ENCODE data around the gene TBCK. TPM values are rescaled to one million over a fixed set of nuclear protein-coding genes. Genes with fewer than 3 reads are reported as not detected.

Gene TBCK
- total and polyA plus RNA-seq, 2 of the 8 experiments (the other 6 are each of a cell fraction or from before 2014, with no cell fraction given) = 10.2 to 18.7 TPM

- no peak for DNase-seq (ENCODE audit: low read depth in 1 of 2, low spot score in 2 of 2)
- Histone ChIP-seq H2BK15ac (ENCODE audit: low read length) (no peak overlapping the region), H4K20me1 (replicated peaks in 1 of 2; ENCODE audit: control insufficient read depth in 1 of 2, insufficient read depth in 2 of 2, low read length in 2 of 2) (no peaks in the 10 kb centered on the region), H2AFZ (ENCODE audit: low read length) (no peak overlapping the region), H3K18ac (ENCODE audit: extremely low read depth, low read length) (no peak overlapping the region), H3K27ac (ENCODE audit: low read depth, low read length) (no peak overlapping the region), H3K4me1 (replicated peaks in 1 of 4; ENCODE audit: control insufficient read depth in 3 of 4, insufficient read depth in 4 of 4, low read length in 3 of 4) (peaks cover 0 to 5% (median 0%) of the 10 kb centered on the region in 4 experiments; a peak in 1 of 7 replicates), H2BK12ac (ENCODE audit: low read depth, low read length) (no peak overlapping the region), H4K91ac (replicated peaks; ENCODE audit: insufficient read length, low read length) (no peak overlapping the region), H3K14ac (ENCODE audit: insufficient read length) (no peak overlapping the region), H3K23me2 (ENCODE audit: low read depth, low read length) (no peaks in the 10 kb centered on the region), H3K79me1 (ENCODE audit: low read depth, low read length) (no peaks in the 10 kb centered on the region), H3K4me2 (ENCODE audit: insufficient read depth in 1 of 2, low read depth in 2 of 2, low read length in 2 of 2) (no peak overlapping the region), H2BK20ac (ENCODE audit: low read length) (no peak overlapping the region), H3K4ac (replicated peaks; ENCODE audit: insufficient read length, low read depth, low read length) (no peak overlapping the region), H2BK5ac (ENCODE audit: low read depth, low read length) (no peak overlapping the region), H2AK5ac (ENCODE audit: low read depth, low read length) (no peak overlapping the region), H2BK120ac (replicated peaks; ENCODE audit: low read depth, low read length) (no peak overlapping the region), H3K9me3 (ENCODE audit: insufficient read depth in 2 of 2, low read depth in 1 of 2, low read length in 1 of 2) (no peaks in the 10 kb centered on the region), H3K79me2 (ENCODE audit: control insufficient read depth in 1 of 2, insufficient read depth in 2 of 2, low read length in 2 of 2) (no peaks in the 10 kb centered on the region), H3K56ac (replicated peaks; ENCODE audit: insufficient read length, low read depth, low read length) (no peak overlapping the region), H4K8ac (ENCODE audit: extremely low read depth, insufficient read depth, low read length) (no peak overlapping the region), H3K27me3 (replicated peaks in 1 of 4; ENCODE audit: control insufficient read depth in 3 of 4, extremely low read depth in 1 of 4, insufficient read depth in 3 of 4, low read length in 3 of 4) (no peaks in the 10 kb centered on the region), H3K36me3 (ENCODE audit: control insufficient read depth in 2 of 4, insufficient read depth in 4 of 4, low read length in 3 of 4) (no peaks in the 10 kb centered on the region), H3K23ac (ENCODE audit: insufficient read length) (no peak overlapping the region), H3K9ac (replicated peaks in 1 of 4; ENCODE audit: extremely low read depth in 1 of 4, low read depth in 3 of 4, low read length in 3 of 4) (no peak overlapping the region), H4K5ac (ENCODE audit: insufficient read length, low read depth, low read length) (no peak overlapping the region), H3K4me3 (ENCODE audit: extremely low read depth in 1 of 4, insufficient read depth in 2 of 4, low read depth in 3 of 4, low read length in 4 of 4) (no peak overlapping the region)
- CTCF ChIA-PET (ENCODE audit: partially characterized antibody) = interaction anchor here (1.3 kb wide), 1 partner anchor 25 kb away, joined by 5 read pairs; no protein-coding TSS in a partner anchor
- TF ChIP-seq POU5F1 (IDR thresholded peaks at IDR 0.05; ENCODE audit: low read depth, low read length) = no peak
- TF ChIP-seq KDM1A (IDR thresholded peaks at IDR 0.05; ENCODE audit: borderline replicate concordance, low read length) = no peak
- FAIRE-seq = no peak
- POLR2A ChIA-PET (ENCODE audit: partially characterized antibody) = no interaction called here
- WGBS, 2 experiments (ENCODE audit: extremely low coverage in 1 of 2, insufficient coverage in 1 of 2, insufficient read length in 1 of 2, insufficient replicate concordance in 2 of 2, low coverage in 1 of 2, low lambda C conversion rate in 2 of 2, missing lambda C conversion rate in 1 of 2) = 82% methylated on average over 2 of the region's 2 CpGs; no CpG with 5 or more reads in 1 of the 2 experiments
These were observed 52.2 kb downstream of the TBCK start for GRCh38 chr4:106263594-106264330.
